Uterus (tissue), 4 donors: ENCODE data around the gene GTF3C4. TPM values are rescaled to one million over a fixed set of nuclear protein-coding genes. Genes with fewer than 3 reads are reported as not detected.
"Not testable (repeated sequence)": the region's sequence is repeated elsewhere in the genome, so short reads cannot be mapped to it uniquely, and the experiment has no call there.

ENCODE experiments used
- DNase-seq, 2 donors: peaks; one replicate each; pipeline ENCODE4 v3.0.0-alpha.2; 2019 to 2020
- H3K27ac ChIP-seq, 2 donors: fragments of 200-600 bp; sonication (generic); 1 replicate in 1 of 2; 2 replicates in 1 of 2; pipeline ENCODE4 v1.5.1; 2016 to 2018
- H3K27me3 ChIP-seq, 2 donors: fragments of 200-600 bp; sonication (generic); one replicate each; pipeline ENCODE4 v1.5.1; 2018 to 2019; ENCODE audit warnings: control low read depth in 1 of 2
- H3K36me3 ChIP-seq, 2 donors: fragments of 200-600 bp; sonication (generic); one replicate each; pipeline ENCODE4 v1.5.1; 2019; ENCODE audit warnings: control low read depth in 1 of 2
- H3K4me1 ChIP-seq, 2 donors: fragments of 200-600 bp; sonication (generic); one replicate each; pipeline ENCODE4 v1.5.1; 2018 to 2019; ENCODE audit warnings: control low read depth in 1 of 2
- H3K4me3 ChIP-seq, 2 donors: fragments of 200-600 bp; sonication (generic); 1 replicate in 1 of 2; 2 replicates in 1 of 2; pipeline ENCODE4 v1.5.1; 2018 to 2019; ENCODE audit warnings: mild to moderate bottlenecking in 1 of 2
- H3K9me3 ChIP-seq, 2 donors: fragments of 200-600 bp; sonication (generic); one replicate each; pipeline ENCODE4 v1.5.1; 2019; ENCODE audit warnings: control low read depth in 1 of 2
- POLR2A ChIP-seq, 2 donors: fragments of 450-650 bp; IDR thresholded peaks; one replicate each; pipeline ENCODE4 v1.6.1; 2016; ENCODE audit warnings: antibody characterized with exemption in 2 of 2, mild to moderate bottlenecking in 1 of 2, moderate library complexity in 1 of 2
- intact Hi-C: fragments of 100-400 bp; cut with DNase I; formaldehyde crosslinking; loops from one replicate; pipeline ENCODE4 v1.15.1; 2023; ENCODE audit warnings: low total_unique reads
- total RNA-seq, 4 donors: library from RNA; depleted of rRNA in 3 of 4; stranded (reverse); fragments of >200 nt in 3 of 4; gene quantifications; one replicate each; pipeline versions ENCODE4 v1.1.0 to v1.2.4, GENCODE V29; 2014 to 2023
- TF ChIP-seq, protein P1 (sequence below), 4 experiments: fragments of 200-600 bp in 2 of 4; fragments of 450-650 bp in 2 of 4; sonication (generic) in 2 of 4; IDR thresholded peaks; one replicate each; pipeline ENCODE4 v1.5.1; 2016 to 2019; ENCODE audit warnings: antibody characterized with exemption in 4 of 4, mild to moderate bottlenecking in 2 of 4, moderate library complexity in 1 of 4
- donor health status: DM: yes; HTN: yes; CAD: no.

Gene GTF3C4
- total RNA-seq, 4 donors from 2014 or later = 3.2 to 27.8 (median 10.5) TPM

- intact Hi-C loops = no loop called here
- Histone ChIP-seq H3K4me1 (no peaks in the 10 kb centered on the region), H3K27ac (no peak overlapping the region), H3K36me3 (no peaks in the 10 kb centered on the region), H3K4me3 (no peak overlapping the region), H3K27me3 (no peaks in the 10 kb centered on the region), H3K9me3 (no peaks in the 10 kb centered on the region)
- TF ChIP-seq POLR2A (IDR thresholded peaks at IDR 0.05) = no peak
- TF ChIP-seq, protein P1, sequence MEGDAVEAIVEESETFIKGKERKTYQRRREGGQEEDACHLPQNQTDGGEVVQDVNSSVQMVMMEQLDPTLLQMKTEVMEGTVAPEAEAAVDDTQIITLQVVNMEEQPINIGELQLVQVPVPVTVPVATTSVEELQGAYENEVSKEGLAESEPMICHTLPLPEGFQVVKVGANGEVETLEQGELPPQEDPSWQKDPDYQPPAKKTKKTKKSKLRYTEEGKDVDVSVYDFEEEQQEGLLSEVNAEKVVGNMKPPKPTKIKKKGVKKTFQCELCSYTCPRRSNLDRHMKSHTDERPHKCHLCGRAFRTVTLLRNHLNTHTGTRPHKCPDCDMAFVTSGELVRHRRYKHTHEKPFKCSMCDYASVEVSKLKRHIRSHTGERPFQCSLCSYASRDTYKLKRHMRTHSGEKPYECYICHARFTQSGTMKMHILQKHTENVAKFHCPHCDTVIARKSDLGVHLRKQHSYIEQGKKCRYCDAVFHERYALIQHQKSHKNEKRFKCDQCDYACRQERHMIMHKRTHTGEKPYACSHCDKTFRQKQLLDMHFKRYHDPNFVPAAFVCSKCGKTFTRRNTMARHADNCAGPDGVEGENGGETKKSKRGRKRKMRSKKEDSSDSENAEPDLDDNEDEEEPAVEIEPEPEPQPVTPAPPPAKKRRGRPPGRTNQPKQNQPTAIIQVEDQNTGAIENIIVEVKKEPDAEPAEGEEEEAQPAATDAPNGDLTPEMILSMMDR (IDR thresholded peaks at IDR 0.05) = no peak
- no peak for DNase-seq
Measured at GRCh38 chr9:132703336-132703735, 33.1 kb downstream of the GTF3C4 start.

- Histone ChIP-seq H3K4me1 (no peaks in the 10 kb centered on the region), H3K27me3 (no peaks in the 10 kb centered on the region), H3K36me3 (no peaks in the 10 kb centered on the region), H3K4me3 (no peak overlapping the region), H3K9me3 (no peaks in the 10 kb centered on the region), H3K27ac (no peak overlapping the region)
- intact Hi-C loops = no loop called here
- DNase-seq = no peak
- TF ChIP-seq, protein P1 (IDR thresholded peaks at IDR 0.05) = no peak
- TF ChIP-seq POLR2A (IDR thresholded peaks at IDR 0.05) = no peak
Measured at GRCh38 chr9:132708239-132708638, 38.0 kb downstream of the GTF3C4 start.

- DNase-seq = no peak
- Histone ChIP-seq H3K27ac (no peak overlapping the region), H3K36me3 (no peaks in the 10 kb centered on the region), H3K4me3 (no peak overlapping the region), H3K9me3 (no peaks in the 10 kb centered on the region), H3K27me3 (no peaks in the 10 kb centered on the region), H3K4me1 (no peaks in the 10 kb centered on the region)
- TF ChIP-seq, protein P1 (IDR thresholded peaks at IDR 0.05) = no peak
- TF ChIP-seq POLR2A (IDR thresholded peaks at IDR 0.05) = no peak
- intact Hi-C loops = no loop called here
Measured at GRCh38 chr9:132708769-132709430, 38.6 kb downstream of the GTF3C4 start.

DNA sequence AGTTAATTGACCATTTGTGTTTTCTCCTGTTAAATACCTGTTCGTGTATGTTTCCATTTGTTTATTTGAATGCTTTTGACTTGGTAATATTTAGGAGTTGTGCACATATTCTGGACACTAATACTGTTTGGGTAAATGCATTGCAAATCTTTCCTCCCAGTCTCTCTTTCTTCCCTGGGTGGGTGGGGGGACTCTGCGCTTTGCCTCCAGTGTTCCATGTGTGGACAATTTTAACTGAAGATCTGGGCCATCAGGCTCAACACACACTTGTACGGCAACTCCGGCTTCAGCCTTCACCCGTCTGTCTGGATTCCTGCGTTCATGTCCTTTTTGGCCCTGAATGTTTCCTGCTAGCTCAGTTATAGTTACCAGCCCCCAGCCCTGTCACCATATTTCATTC lies 40.1 kb downstream of the GTF3C4 start:
- H3K27me3 ChIP-seq = no peaks in the 10 kb centered on the region
- H3K9me3 ChIP-seq = no peaks in the 10 kb centered on the region
- no peaks in the 10 kb centered on the region for H3K36me3 ChIP-seq
- intact Hi-C loops = no loop called here
- TF ChIP-seq, protein P1 (IDR thresholded peaks at IDR 0.05) = no peak
- TF ChIP-seq POLR2A (IDR thresholded peaks at IDR 0.05) = no peak
- no peak overlapping the region for H3K4me3 ChIP-seq
- H3K27ac ChIP-seq = no peak overlapping the region
- DNase-seq = no peak
- H3K4me1 ChIP-seq = no peaks in the 10 kb centered on the region

DNA sequence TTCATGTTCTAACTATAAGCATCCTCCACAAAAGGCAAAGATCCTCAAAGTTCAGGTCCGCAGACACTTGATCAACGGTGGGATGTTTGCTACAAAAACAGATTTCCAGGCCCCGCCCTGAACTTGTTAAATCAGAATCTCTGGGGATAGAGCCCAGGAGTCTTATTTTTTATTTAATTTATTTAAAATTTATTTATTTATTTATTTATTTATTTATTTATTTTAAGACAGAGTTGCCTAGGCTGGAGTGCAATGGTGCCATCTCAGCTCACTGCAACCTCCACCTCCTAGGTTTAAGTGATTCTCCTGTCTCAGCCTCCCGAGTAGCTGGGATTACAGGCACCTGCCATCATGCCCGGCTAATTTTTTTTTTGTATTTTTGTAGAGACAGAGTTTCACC lies 40.9 kb downstream of the GTF3C4 start:
- H3K27me3 ChIP-seq, DNase-seq, H3K36me3 ChIP-seq, H3K27ac ChIP-seq, intact Hi-C loops, H3K4me3 ChIP-seq, H3K9me3 ChIP-seq, H3K4me1 ChIP-seq: not testable (repeated sequence)

- H3K4me1 ChIP-seq = no peaks in the 10 kb centered on the region
- no peaks in the 10 kb centered on the region for H3K27me3 ChIP-seq
- intact Hi-C loops = no loop called here
- no peak overlapping the region for H3K27ac ChIP-seq
- H3K4me3 ChIP-seq = no peak overlapping the region
- H3K36me3 ChIP-seq = no peaks in the 10 kb centered on the region
- no peaks in the 10 kb centered on the region for H3K9me3 ChIP-seq
- no peak for DNase-seq
- TF ChIP-seq POLR2A (IDR thresholded peaks at IDR 0.05) = no peak
- TF ChIP-seq, protein P1 (IDR thresholded peaks at IDR 0.05) = no peak
Measured at GRCh38 chr9:132711846-132712245, 41.6 kb downstream of the GTF3C4 start.
